DOHH2 (cell line): ENCODE measurements around the gene FOXB1.

Experiments
- H3F3A ChIP-seq: fragments of 200-600 bp; sonication (generic), shearing (Covaris generic); 2 replicates; pipeline ENCODE4 v1.6.0; 2016; ENCODE audit warnings: antibody characterized with exemption, mild to moderate bottlenecking; ENCODE audit not compliant: control insufficient read depth, insufficient read depth
- H3K27ac ChIP-seq: fragments of 200-600 bp; sonication (generic); 2 replicates; pipeline ENCODE4 v1.5.1; 2014; ENCODE audit warnings: low read depth, mild to moderate bottlenecking, low read length, moderate library complexity
- H3K27me3 ChIP-seq: fragments of 200-600 bp; sonication (generic); 2 replicates; pipeline ENCODE4 v1.6.1; 2014; ENCODE audit warnings: mild to moderate bottlenecking, low read length, mixed read lengths; ENCODE audit not compliant: control insufficient read depth
- H3K36me3 ChIP-seq: fragments of 200-600 bp; sonication (generic); 2 replicates; pipeline ENCODE4 v1.6.1; 2014; ENCODE audit warnings: mild to moderate bottlenecking, low read length, moderate library complexity, mixed read lengths; ENCODE audit not compliant: control insufficient read depth
- H3K4me1 ChIP-seq: fragments of 200-600 bp; sonication (generic); 2 replicates; pipeline ENCODE4 v1.6.1; 2014; ENCODE audit warnings: mild to moderate bottlenecking, low read length, mixed read lengths; ENCODE audit not compliant: control insufficient read depth
- H3K4me2 ChIP-seq: fragments of 200-600 bp; sonication (generic); 2 replicates; pipeline ENCODE4 v1.6.0; 2014; ENCODE audit warnings: mild to moderate bottlenecking, low read length, moderate library complexity
- H3K4me3 ChIP-seq: fragments of 200-600 bp; sonication (generic); 2 replicates; pipeline ENCODE4 v1.5.1; 2014; ENCODE audit warnings: mild to moderate bottlenecking, low read length, mixed read lengths
- H3K79me2 ChIP-seq: fragments of 200-600 bp; sonication (generic); 2 replicates; pipeline ENCODE4 v1.6.1; 2014; ENCODE audit warnings: mild to moderate bottlenecking, low read length, mixed read lengths; ENCODE audit not compliant: control insufficient read depth
- H3K9me2 ChIP-seq: fragments of 200-600 bp; sonication (generic); replicated peaks from 2 replicates; pipeline ENCODE4 v1.6.1; 2014; ENCODE audit warnings: mild to moderate bottlenecking, low read length, mixed read lengths; ENCODE audit not compliant: control insufficient read depth
- H3K9me3 ChIP-seq: fragments of 200-600 bp; sonication (generic); 2 replicates; pipeline ENCODE4 v1.6.1; 2014; ENCODE audit warnings: antibody characterized with exemption, low read length, mixed read lengths; ENCODE audit not compliant: control insufficient read depth, insufficient read depth
- H4K20me1 ChIP-seq: fragments of 200-600 bp; sonication (generic); 2 replicates; pipeline ENCODE4 v1.6.0; 2014; ENCODE audit warnings: low read depth, mild to moderate bottlenecking, antibody characterized with exemption, low read length, moderate library complexity; ENCODE audit not compliant: control insufficient read depth, insufficient read depth
- CTCF ChIP-seq: fragments of 200-600 bp; sonication (generic); IDR thresholded peaks from one replicate; pipeline ENCODE4 v1.5.1; 2014; ENCODE audit warnings: antibody characterized with exemption, mild to moderate bottlenecking, low read depth, low read length; ENCODE audit not compliant: poor library complexity, severe bottlenecking
- EZH2phosphoT487 ChIP-seq: fragments of 200-600 bp; sonication (generic); IDR thresholded peaks from 2 replicates; pipeline ENCODE4 v1.6.1; 2017; ENCODE audit warnings: borderline replicate concordance, mild to moderate bottlenecking, antibody characterized with exemption, low read length, moderate library complexity, mixed read lengths

The FOXB1 gene

GRCh38 chr15:60020736-60021135 is 16.6 kb downstream of the FOXB1 start:
- no peak overlapping the region for H3K4me2 ChIP-seq
- TF ChIP-seq CTCF (no peak), EZH2phosphoT487 (no peak)

GRCh38 chr15:60021589-60022378 is 17.7 kb downstream of the FOXB1 start:
- Histone ChIP-seq H3K9me2 (no peaks in the 10 kb centered on the region), H3K9me3 (no peaks in the 10 kb centered on the region), H3F3A (no peaks in the 10 kb centered on the region), H4K20me1 (no peaks in the 10 kb centered on the region), H3K27me3 (peaks cover 9% of the 10 kb centered on the region; the same call in 1 of the 2 replicates), H3K4me1 (no peaks in the 10 kb centered on the region), H3K4me3 (no peak overlapping the region), H3K36me3 (no peaks in the 10 kb centered on the region), H3K4me2 (no peak overlapping the region), H3K27ac (no peak overlapping the region), H3K79me2 (no peaks in the 10 kb centered on the region)
- TF ChIP-seq CTCF = no peak
- no peak for TF ChIP-seq EZH2phosphoT487

More at GRCh38 chr15:60020736-60021135, 16.6 kb downstream of the FOXB1 start:
- Histone ChIP-seq H3K9me3 (no peaks in the 10 kb centered on the region), H3K9me2 (no peaks in the 10 kb centered on the region), H3K27me3 (peaks cover 9% of the 10 kb centered on the region; the same call in 1 of the 2 replicates), H4K20me1 (no peaks in the 10 kb centered on the region), H3K4me1 (no peaks in the 10 kb centered on the region), H3K27ac (no peak overlapping the region), H3F3A (no peaks in the 10 kb centered on the region), H3K4me3 (no peak overlapping the region), H3K36me3 (no peaks in the 10 kb centered on the region), H3K79me2 (no peaks in the 10 kb centered on the region)

- Histone ChIP-seq H3K4me2 (no peak overlapping the region), H3K36me3 (no peaks in the 10 kb centered on the region), H3K79me2 (no peaks in the 10 kb centered on the region), H3F3A (no peaks in the 10 kb centered on the region), H3K9me2 (no peaks in the 10 kb centered on the region), H3K9me3 (no peaks in the 10 kb centered on the region), H4K20me1 (no peaks in the 10 kb centered on the region), H3K27me3 (peaks cover 9% of the 10 kb centered on the region; the same call in 1 of the 2 replicates), H3K4me3 (no peak overlapping the region), H3K27ac (no peak overlapping the region), H3K4me1 (no peaks in the 10 kb centered on the region)
- no peak for TF ChIP-seq CTCF
- TF ChIP-seq EZH2phosphoT487 = no peak
Measured at GRCh38 chr15:60022379-60022741, 18.2 kb downstream of the FOXB1 start.
